ENCODE data around the gene MED15. TPM values are rescaled to one million over a fixed set of nuclear protein-coding genes. Genes with fewer than 3 reads are reported as not detected.

MED15 gene
- 10 to 100 TPM; 93.3 to 97.4 TPM for total RNA-seq

GRCh38 chr22:20507253-20508066 lies at the start of gene MED15:
Gene MED15 (plus strand): TSS chr22:20507610. CDS start chr22:20507679, 69 bp downstream.
- CTCF ChIA-PET = interaction anchor here (1.0 to 3.9 kb wide), 9 partner anchors 10 to 62 kb away, joined by 3 to 41 read pairs (median 5); no protein-coding TSS in a partner anchor
- POLR2A ChIA-PET = interaction anchor here (0.6 to 4.2 kb wide), 18 partner anchors 8 to 358 kb away, joined by 3 to 43 read pairs (median 5); partner anchors contain the start of genes DGCR6L and KLHL22
- Mint-ChIP-seq H3K4me3 (peak within 1 kb of the TSS; percentile 91), H3K27me3 (no peaks in the 10 kb centered on the region), H3K9me3 (no peaks in the 10 kb centered on the region), H3K36me3 (peaks cover 24% of the 10 kb centered on the region), H3K27ac (peak within 1 kb of the TSS; percentile 93), H3K4me1 (ENCODE audit: low read depth) (peaks cover 51% of the 10 kb centered on the region)
- intact Hi-C loops (cut with micrococcal nuclease) = loop anchor here (1.0 to 10.0 kb wide), 7 partner anchors 11 to 407 kb away; partner anchors contain the start of genes CRKL and DGCR6L
- peak; percentile 94 for DNase-seq

DNA sequence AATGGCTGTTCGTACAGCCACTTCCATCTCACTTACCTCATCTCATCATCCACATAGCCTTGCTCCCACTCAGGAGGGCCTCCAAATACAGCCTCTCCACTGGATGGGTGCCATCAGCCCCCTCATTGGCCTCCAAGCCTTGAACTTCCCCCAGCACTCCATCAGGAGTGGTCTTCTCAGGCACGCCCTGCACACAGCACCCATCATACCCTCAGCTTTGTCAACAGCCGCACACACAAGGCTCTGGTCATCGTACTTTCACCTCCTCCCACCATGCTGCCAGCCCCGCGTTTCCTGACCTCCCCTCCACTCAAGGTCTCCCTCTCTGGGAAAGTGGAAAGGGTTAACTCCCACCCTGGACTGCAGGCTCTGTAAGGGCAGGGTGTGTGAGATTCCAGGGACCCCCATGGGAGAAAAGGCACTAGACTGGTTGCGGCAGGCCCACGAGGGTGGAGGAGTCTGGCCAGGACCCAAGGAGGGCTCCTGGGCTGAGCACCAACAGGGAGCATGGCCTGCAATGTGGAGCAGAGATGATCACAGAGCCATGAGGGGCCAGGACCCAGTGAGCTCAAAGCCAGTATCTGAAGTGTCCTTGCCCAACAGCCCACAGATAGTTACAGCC lies 48.8 kb upstream of the MED15 start:
- POLR2A ChIA-PET = interaction anchor here (0.9 kb wide), 1 partner anchor 35 kb away, joined by 3 read pairs; no protein-coding TSS in a partner anchor
- intact Hi-C loops (cut with micrococcal nuclease) = no loop called here
- H3K9me3 Mint-ChIP-seq = no peaks in the 10 kb centered on the region
- no peak overlapping the region for H3K4me3 Mint-ChIP-seq
- peaks cover 8% of the 10 kb centered on the region for H3K36me3 Mint-ChIP-seq
- H3K4me1 Mint-ChIP-seq (ENCODE audit: low read depth) = peaks cover 33% of the 10 kb centered on the region
- no peak overlapping the region for H3K27ac Mint-ChIP-seq
- no peak for DNase-seq
- CTCF ChIA-PET = no interaction called here
- H3K27me3 Mint-ChIP-seq = no peaks in the 10 kb centered on the region

GRCh38 chr22:20459152-20459542 lies 48.3 kb upstream of the MED15 start:
- intact Hi-C loops (cut with micrococcal nuclease) = no loop called here
- peaks cover 10% of the 10 kb centered on the region for H3K36me3 Mint-ChIP-seq
- H3K4me3 Mint-ChIP-seq = no peak overlapping the region
- H3K27ac Mint-ChIP-seq = no peak overlapping the region
- no peaks in the 10 kb centered on the region for H3K9me3 Mint-ChIP-seq
- peaks cover 38% of the 10 kb centered on the region for H3K4me1 Mint-ChIP-seq (ENCODE audit: low read depth)
- ChIA-PET POLR2A (no interaction called here), CTCF (no interaction called here)
- DNase-seq = no peak
- no peaks in the 10 kb centered on the region for H3K27me3 Mint-ChIP-seq

- intact Hi-C loops (cut with micrococcal nuclease) = no loop called here
- ChIA-PET POLR2A (no interaction called here), CTCF (no interaction called here)
- Mint-ChIP-seq H3K9me3 (no peaks in the 10 kb centered on the region), H3K27ac (no peak overlapping the region), H3K27me3 (no peaks in the 10 kb centered on the region), H3K36me3 (peaks cover 14% of the 10 kb centered on the region), H3K4me1 (ENCODE audit: low read depth) (peaks cover 45% of the 10 kb centered on the region), H3K4me3 (no peak overlapping the region)
- no peak for DNase-seq
These were observed 47.5 kb upstream of the MED15 start for GRCh38 chr22:20459862-20460261.

GRCh38 chr22:20463324-20464095 lies 43.9 kb upstream of the MED15 start:
- POLR2A ChIA-PET = interaction anchor here (0.7 to 1.7 kb wide), 4 partner anchors 7 to 28 kb away, joined by 3 to 5 read pairs (median 4); no protein-coding TSS in a partner anchor
- intact Hi-C loops (cut with micrococcal nuclease) = loop anchor here (2.0 kb wide), 1 partner anchor 31 kb away; the partner anchor contains the start of gene KLHL22

GRCh38 chr22:20464096-20464614 lies 43.3 kb upstream of the MED15 start:
- Mint-ChIP-seq H3K4me3 (peak overlapping the region; percentile 35), H3K27ac (peak overlapping the region; percentile 94), H3K36me3 (peaks cover 12% of the 10 kb centered on the region), H3K9me3 (no peaks in the 10 kb centered on the region), H3K27me3 (no peaks in the 10 kb centered on the region), H3K4me1 (ENCODE audit: low read depth) (peaks cover 58% of the 10 kb centered on the region)
- POLR2A ChIA-PET = interaction anchor here (1.1 to 1.7 kb wide), 3 partner anchors 8 to 26 kb away, joined by 3 to 5 read pairs (median 4); no protein-coding TSS in a partner anchor
- CTCF ChIA-PET = interaction anchor here (1.5 to 3.9 kb wide), 3 partner anchors 9 to 46 kb away, joined by 4 to 24 read pairs (median 12); no protein-coding TSS in a partner anchor
- intact Hi-C loops (cut with micrococcal nuclease) = loop anchor here (2.0 kb wide), 1 partner anchor 31 kb away; the partner anchor contains the start of gene KLHL22
- DNase-seq = peak; percentile 80

More at GRCh38 chr22:20463324-20464095, 43.9 kb upstream of the MED15 start:
- Mint-ChIP-seq H3K27ac (peak overlapping the region; percentile 94), H3K4me1 (ENCODE audit: low read depth) (peaks cover 54% of the 10 kb centered on the region), H3K36me3 (peaks cover 9% of the 10 kb centered on the region), H3K9me3 (no peaks in the 10 kb centered on the region), H3K4me3 (peak overlapping the region; percentile 35), H3K27me3 (no peaks in the 10 kb centered on the region)
- CTCF ChIA-PET = interaction anchor here (0.7 to 3.9 kb wide), 7 partner anchors 8 to 307 kb away, joined by 3 to 24 read pairs (median 3); no protein-coding TSS in a partner anchor
- peak; percentile 35 for DNase-seq

GRCh38 chr22:20464912-20465758 lies 42.3 kb upstream of the MED15 start:
- no peak for DNase-seq
- Mint-ChIP-seq H3K4me3 (peak overlapping the region; percentile 7), H3K27ac (peak overlapping the region; percentile 85), H3K27me3 (no peaks in the 10 kb centered on the region), H3K4me1 (ENCODE audit: low read depth) (peaks cover 61% of the 10 kb centered on the region), H3K9me3 (no peaks in the 10 kb centered on the region), H3K36me3 (peaks cover 15% of the 10 kb centered on the region)
- ChIA-PET POLR2A (interaction anchor here (1.1 to 1.7 kb wide), 3 partner anchors 8 to 26 kb away, joined by 3 to 5 read pairs (median 4); no protein-coding TSS in a partner anchor), CTCF (interaction anchor here (3.0 to 3.9 kb wide), 2 partner anchors 10 to 47 kb away, joined by 12 to 24 read pairs; no protein-coding TSS in a partner anchor)
- intact Hi-C loops (cut with micrococcal nuclease) = loop anchor here (2.0 kb wide), 1 partner anchor 30 kb away; the partner anchor contains the start of gene KLHL22

GRCh38 chr22:20465759-20466077 lies 41.7 kb upstream of the MED15 start:
- H3K27me3 Mint-ChIP-seq = no peaks in the 10 kb centered on the region

GRCh38 chr22:20466659-20467379 lies 40.6 kb upstream of the MED15 start:
- no peak for DNase-seq
- ChIA-PET CTCF (no interaction called here), POLR2A (no interaction called here)
- Mint-ChIP-seq H3K36me3 (peaks cover 24% of the 10 kb centered on the region), H3K27me3 (no peaks in the 10 kb centered on the region), H3K9me3 (no peaks in the 10 kb centered on the region), H3K4me3 (no peak overlapping the region), H3K4me1 (ENCODE audit: low read depth) (peaks cover 61% of the 10 kb centered on the region), H3K27ac (peak overlapping the region; percentile 30)
- intact Hi-C loops (cut with micrococcal nuclease) = no loop called here

More at GRCh38 chr22:20465759-20466077, 41.7 kb upstream of the MED15 start:
- Mint-ChIP-seq H3K9me3 (no peaks in the 10 kb centered on the region), H3K4me1 (ENCODE audit: low read depth) (peaks cover 61% of the 10 kb centered on the region), H3K27ac (peak overlapping the region; percentile 85), H3K36me3 (peaks cover 19% of the 10 kb centered on the region), H3K4me3 (peak overlapping the region; percentile 7)
- intact Hi-C loops (cut with micrococcal nuclease) = loop anchor here (2.0 kb wide), 1 partner anchor 29 kb away; the partner anchor contains the start of gene KLHL22
- peak; percentile 34 for DNase-seq
- CTCF ChIA-PET = interaction anchor here (3.0 to 3.9 kb wide), 2 partner anchors 10 to 48 kb away, joined by 12 to 24 read pairs; no protein-coding TSS in a partner anchor
- POLR2A ChIA-PET = no interaction called here

Data from activated CD4-positive, alpha-beta memory T cell treated with anti-CD3 and anti-CD28 coated beads for 36 hours (primary cell).